Glutamatergic neuron (in vitro differentiated cells): ENCODE results near the gene PPFIBP2. TPM values are rescaled to one million over a fixed set of nuclear protein-coding genes. Genes with fewer than 3 reads are reported as not detected.

ENCODE experiments used
- DNase-seq: peaks from one replicate; pipeline ENCODE4 v3.0.0; 2022
- H3K27ac Mint-ChIP-seq: one replicate; pipeline ENCODE4 v1.8.0; 2020; ENCODE audit warnings: mild to moderate bottlenecking, mixed read lengths, inconsistent platforms; ENCODE audit not compliant: unreplicated experiment
- H3K27me3 Mint-ChIP-seq: one replicate; pipeline ENCODE4 v1.8.0; 2020; ENCODE audit warnings: mild to moderate bottlenecking, moderate library complexity, mixed read lengths, inconsistent platforms; ENCODE audit not compliant: unreplicated experiment
- H3K36me3 Mint-ChIP-seq: one replicate; pipeline ENCODE4 v1.8.0; 2020; ENCODE audit warnings: mild to moderate bottlenecking, mixed read lengths, inconsistent platforms; ENCODE audit not compliant: unreplicated experiment
- H3K4me1 Mint-ChIP-seq: one replicate; pipeline ENCODE4 v1.8.0; 2020; ENCODE audit warnings: mild to moderate bottlenecking, low read depth, mixed read lengths, inconsistent platforms; ENCODE audit not compliant: unreplicated experiment
- H3K4me3 Mint-ChIP-seq: one replicate; pipeline ENCODE4 v1.8.0; 2020; ENCODE audit warnings: mild to moderate bottlenecking, mixed read lengths, inconsistent platforms; ENCODE audit not compliant: unreplicated experiment
- H3K9me3 Mint-ChIP-seq: one replicate; pipeline ENCODE4 v1.8.0; 2020; ENCODE audit warnings: mild to moderate bottlenecking, moderate library complexity, mixed read lengths, inconsistent platforms; ENCODE audit not compliant: unreplicated experiment
- CTCF ChIP-seq: fragments of 200-600 bp; sonication (generic); IDR thresholded peaks from one replicate; pipeline ENCODE4 v1.5.0; 2021; ENCODE audit not compliant: partially characterized antibody, unreplicated experiment
- total RNA-seq: library from RNA; stranded (reverse); fragmentation: NEBNext Ultra II Directional; extraction: Animal tissue kit (Norgen Biotek cat#: 25700); gene quantifications from one replicate; pipeline ENCODE4 v1.2.1, GENCODE V29; 2021; ENCODE audit not compliant: unreplicated experiment

PPFIBP2 gene
- total RNA-seq, 1 donor from 2014 or later, result 1.5 TPM

- H3K27me3 Mint-ChIP-seq, result no peaks in the 10 kb centered on the region
- no peak for TF ChIP-seq CTCF
- no peak for DNase-seq
- no peaks in the 10 kb centered on the region for H3K36me3 Mint-ChIP-seq
- H3K4me3 Mint-ChIP-seq, result no peak overlapping the region
- H3K9me3 Mint-ChIP-seq, result no peaks in the 10 kb centered on the region
- H3K27ac Mint-ChIP-seq, result no peak overlapping the region
- H3K4me1 Mint-ChIP-seq, result no peaks in the 10 kb centered on the region
These were observed 44.2 kb downstream of the PPFIBP2 start for GRCh38 chr11:7558046-7558445.

DNA sequence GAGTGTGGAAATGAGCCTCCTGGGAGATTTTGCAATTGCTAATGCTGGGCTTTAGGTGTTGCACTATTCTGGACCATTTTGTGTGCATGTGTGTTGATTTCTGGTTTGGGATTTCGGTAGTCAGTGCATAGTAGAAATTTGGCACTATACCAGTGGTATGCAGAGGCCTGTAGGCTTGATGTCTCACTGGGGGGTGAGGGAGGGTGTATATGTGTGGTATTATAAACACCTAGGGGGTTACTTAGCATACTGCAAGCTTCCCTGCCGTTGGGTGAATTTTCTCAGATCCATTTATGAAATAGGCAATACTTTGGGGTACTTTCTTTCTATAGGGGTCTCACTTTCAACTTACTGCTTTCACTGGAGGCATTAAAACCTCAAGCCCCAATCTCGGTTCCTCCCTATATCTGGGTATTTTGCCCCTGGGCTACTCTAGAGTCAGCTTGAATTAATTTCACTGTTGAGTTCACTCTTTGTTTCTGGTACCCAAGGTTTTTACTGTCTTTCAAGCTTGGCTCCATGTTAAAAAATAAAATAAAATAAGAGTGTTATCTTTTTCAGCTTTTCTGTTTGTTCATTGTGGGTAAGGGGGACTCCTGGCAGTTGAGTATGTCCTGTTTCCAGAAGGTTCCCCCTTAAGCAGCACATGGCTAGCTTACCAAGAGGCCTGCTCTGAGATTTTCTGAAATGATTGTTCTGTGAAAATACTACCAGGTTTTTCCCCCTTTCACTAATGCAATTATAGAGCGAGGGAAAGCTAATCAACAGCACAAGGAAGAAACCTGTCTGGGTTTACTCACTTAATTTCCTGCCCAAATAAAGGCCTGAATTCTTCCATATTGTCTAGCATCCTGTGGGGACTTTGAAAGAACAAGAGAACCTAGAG, 45.8 kb downstream of the PPFIBP2 start:
- Mint-ChIP-seq H3K27me3 (no peaks in the 10 kb centered on the region), H3K27ac (no peak overlapping the region), H3K9me3 (no peaks in the 10 kb centered on the region), H3K4me3 (no peak overlapping the region), H3K36me3 (no peaks in the 10 kb centered on the region), H3K4me1 (no peaks in the 10 kb centered on the region)
- DNase-seq, result no peak
- no peak for TF ChIP-seq CTCF

DNA sequence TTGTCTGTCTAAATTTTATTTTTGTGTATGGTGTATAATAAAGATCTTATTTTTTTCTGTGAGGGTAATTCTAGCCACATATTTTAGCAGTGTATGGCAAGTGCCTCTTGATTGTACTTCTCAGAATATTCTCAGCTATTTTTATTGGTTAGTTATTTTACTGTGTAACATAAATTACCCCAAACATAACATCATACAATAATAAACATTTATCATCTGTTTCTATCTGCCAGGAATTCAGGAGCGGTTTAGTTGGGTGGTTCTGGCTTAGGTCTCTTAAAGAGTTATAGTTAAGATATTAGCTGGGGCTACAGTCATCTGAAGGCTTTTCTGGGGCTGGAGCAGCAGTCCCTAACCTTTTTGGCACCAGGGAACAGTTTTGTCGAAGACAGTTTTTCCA, 47.8 kb downstream of the PPFIBP2 start:
- Mint-ChIP-seq H3K9me3 (peaks cover 1% of the 10 kb centered on the region), H3K4me3 (no peak overlapping the region), H3K36me3 (no peaks in the 10 kb centered on the region), H3K27ac (no peak overlapping the region), H3K4me1 (no peaks in the 10 kb centered on the region), H3K27me3 (no peaks in the 10 kb centered on the region)
- TF ChIP-seq CTCF, result no peak
- no peak for DNase-seq

- Mint-ChIP-seq H3K27ac (no peak overlapping the region), H3K4me1 (no peaks in the 10 kb centered on the region), H3K9me3 (peaks cover 1% of the 10 kb centered on the region), H3K4me3 (no peak overlapping the region), H3K36me3 (no peaks in the 10 kb centered on the region), H3K27me3 (no peaks in the 10 kb centered on the region)
- TF ChIP-seq CTCF, result no peak
- no peak for DNase-seq
These were observed 49.5 kb downstream of the PPFIBP2 start for GRCh38 chr11:7563281-7563680.

GRCh38 chr11:7564803-7565202, 51.0 kb downstream of the PPFIBP2 start:
- no peak for TF ChIP-seq CTCF
- Mint-ChIP-seq H3K9me3 (peaks cover 4% of the 10 kb centered on the region), H3K4me3 (no peak overlapping the region), H3K4me1 (no peaks in the 10 kb centered on the region), H3K36me3 (no peaks in the 10 kb centered on the region), H3K27ac (no peak overlapping the region), H3K27me3 (no peaks in the 10 kb centered on the region)
- DNase-seq, result no peak
